Measurements from ENCODE around the gene ADGRB2.
A peak's percentile ranks its signal among the peaks of the same experiment; 100 is the strongest.

The ADGRB2 gene

DNA sequence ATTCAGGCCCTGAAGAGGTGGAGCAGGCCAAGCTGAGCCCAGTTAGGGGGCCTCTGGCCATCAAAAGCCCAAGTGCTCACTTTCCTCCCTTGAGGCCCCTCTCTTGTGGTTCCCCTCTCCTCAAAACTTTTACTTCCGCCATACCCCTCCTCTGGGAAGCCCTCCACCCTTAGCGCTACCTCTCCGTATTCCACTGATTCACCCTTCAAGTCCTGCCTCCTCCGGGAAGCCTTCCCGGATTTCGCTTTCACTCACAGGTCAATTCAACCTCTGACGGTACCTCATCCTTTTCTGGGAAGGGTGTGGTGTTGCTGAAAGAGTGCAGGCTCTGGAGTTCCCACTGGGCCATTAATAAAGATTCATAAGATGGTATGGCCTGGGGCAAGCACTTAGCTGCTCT, 32.6 kb upstream of the ADGRB2 start:
- POLR2A ChIA-PET: no interaction called here
- TF ChIP-seq, protein P1, sequence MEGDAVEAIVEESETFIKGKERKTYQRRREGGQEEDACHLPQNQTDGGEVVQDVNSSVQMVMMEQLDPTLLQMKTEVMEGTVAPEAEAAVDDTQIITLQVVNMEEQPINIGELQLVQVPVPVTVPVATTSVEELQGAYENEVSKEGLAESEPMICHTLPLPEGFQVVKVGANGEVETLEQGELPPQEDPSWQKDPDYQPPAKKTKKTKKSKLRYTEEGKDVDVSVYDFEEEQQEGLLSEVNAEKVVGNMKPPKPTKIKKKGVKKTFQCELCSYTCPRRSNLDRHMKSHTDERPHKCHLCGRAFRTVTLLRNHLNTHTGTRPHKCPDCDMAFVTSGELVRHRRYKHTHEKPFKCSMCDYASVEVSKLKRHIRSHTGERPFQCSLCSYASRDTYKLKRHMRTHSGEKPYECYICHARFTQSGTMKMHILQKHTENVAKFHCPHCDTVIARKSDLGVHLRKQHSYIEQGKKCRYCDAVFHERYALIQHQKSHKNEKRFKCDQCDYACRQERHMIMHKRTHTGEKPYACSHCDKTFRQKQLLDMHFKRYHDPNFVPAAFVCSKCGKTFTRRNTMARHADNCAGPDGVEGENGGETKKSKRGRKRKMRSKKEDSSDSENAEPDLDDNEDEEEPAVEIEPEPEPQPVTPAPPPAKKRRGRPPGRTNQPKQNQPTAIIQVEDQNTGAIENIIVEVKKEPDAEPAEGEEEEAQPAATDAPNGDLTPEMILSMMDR (IDR thresholded peaks at IDR 0.05; ENCODE audit: insufficient read depth, low read length, missing control alignments): no peak
- CTCF ChIA-PET: interaction anchor here (0.7 to 6.1 kb wide), 6 partner anchors 8 to 167 kb away, joined by 3 to 63 read pairs (median 5); partner anchors contain the start of gene PTP4A2
- no peak for DNase-seq (ENCODE audit: low read depth, low spot score)
- H3K4me3 ChIP-seq (ENCODE audit: low read depth, low read length): peak overlapping the region; percentile 93

DNA sequence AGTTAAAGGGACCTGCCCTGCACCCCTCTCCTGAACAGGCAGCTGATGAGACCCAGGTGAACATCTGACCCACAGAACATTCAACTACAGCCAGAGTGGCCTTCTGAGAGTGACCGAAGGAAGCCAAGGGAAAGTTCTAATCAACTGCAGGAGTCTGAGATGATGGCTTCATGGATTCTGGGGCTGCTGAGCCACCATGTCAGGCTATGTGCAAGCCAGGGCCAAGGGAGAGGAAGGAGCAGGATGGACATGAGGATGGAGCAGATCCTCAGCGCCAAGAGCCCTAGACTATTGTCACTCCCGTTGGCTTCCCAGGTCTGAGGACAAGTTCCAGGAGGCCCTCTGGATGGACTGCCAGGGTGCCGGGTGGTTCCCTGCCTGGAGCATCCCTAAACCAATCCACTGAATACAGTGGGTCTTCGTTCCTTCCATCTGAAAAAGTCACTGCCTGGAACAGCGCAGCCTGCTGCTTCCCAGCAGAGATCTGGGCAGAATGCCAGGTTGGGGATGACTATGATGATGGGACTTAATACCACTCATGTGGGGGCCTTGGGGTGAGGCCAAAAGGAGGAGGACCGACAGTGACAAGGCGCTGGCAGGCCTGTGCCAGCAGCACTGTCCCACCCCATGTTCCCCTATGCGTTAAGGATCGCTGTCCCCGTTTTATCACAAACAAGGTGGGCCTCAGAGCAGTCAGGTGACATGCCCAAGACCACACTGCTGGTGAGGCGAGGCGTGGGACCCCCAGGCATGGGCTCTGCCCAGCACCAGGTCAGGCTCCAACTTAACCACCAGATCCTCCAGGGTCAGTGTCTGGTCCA, 31.9 kb upstream of the ADGRB2 start:
- CTCF ChIA-PET: interaction anchor here (1.3 to 2.0 kb wide), 3 partner anchors 20 to 168 kb away, joined by 3 to 7 read pairs (median 6); partner anchors contain the start of gene SPOCD1
- peak overlapping the region; percentile 93 for H3K4me3 ChIP-seq (ENCODE audit: low read depth, low read length)
- peak; percentile 61 for DNase-seq (ENCODE audit: low read depth, low spot score)
- TF ChIP-seq, protein P1 (IDR thresholded peaks at IDR 0.05; ENCODE audit: insufficient read depth, low read length, missing control alignments): peak; percentile 4
- POLR2A ChIA-PET: no interaction called here

DNA sequence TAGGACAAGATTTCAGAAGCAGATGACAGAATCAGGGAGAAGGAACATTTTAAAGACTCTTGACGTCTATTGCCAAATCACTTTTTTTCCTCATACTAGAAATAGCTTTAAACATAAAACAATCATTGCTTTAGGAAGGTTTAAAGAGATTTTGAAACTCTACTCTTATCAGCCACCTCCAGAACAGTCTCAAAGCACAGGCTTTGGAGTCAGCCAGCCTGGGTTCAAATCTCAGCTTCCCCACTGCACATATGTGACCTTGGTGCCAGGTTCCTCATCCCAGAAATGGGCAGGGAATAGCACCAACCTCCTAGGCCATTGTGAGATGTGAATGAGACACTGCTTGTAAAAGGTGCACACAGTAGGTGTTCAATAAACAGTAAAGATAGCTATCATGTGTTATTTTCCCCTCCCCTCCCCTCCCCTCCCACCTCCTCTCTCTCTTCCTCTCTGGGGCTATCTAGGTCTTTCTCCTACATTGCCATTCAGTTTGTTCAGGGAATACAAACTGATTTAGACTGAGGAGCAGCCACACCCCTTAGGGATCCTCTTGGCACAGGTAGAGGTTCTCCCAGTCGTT, 31.0 kb upstream of the ADGRB2 start:
- POLR2A ChIA-PET: interaction anchor here (0.7 kb wide), 1 partner anchor 88 kb away, joined by 3 read pairs; no protein-coding TSS in a partner anchor
- CTCF ChIA-PET: interaction anchor here (0.5 to 2.0 kb wide), 4 partner anchors 21 to 169 kb away, joined by 3 to 7 read pairs (median 4); partner anchors contain the start of gene SPOCD1
- no peak for DNase-seq (ENCODE audit: low read depth, low spot score)
- TF ChIP-seq, protein P1 (IDR thresholded peaks at IDR 0.05; ENCODE audit: insufficient read depth, low read length, missing control alignments): no peak
- H3K4me3 ChIP-seq (ENCODE audit: low read depth, low read length): peak overlapping the region; percentile 93

DNA sequence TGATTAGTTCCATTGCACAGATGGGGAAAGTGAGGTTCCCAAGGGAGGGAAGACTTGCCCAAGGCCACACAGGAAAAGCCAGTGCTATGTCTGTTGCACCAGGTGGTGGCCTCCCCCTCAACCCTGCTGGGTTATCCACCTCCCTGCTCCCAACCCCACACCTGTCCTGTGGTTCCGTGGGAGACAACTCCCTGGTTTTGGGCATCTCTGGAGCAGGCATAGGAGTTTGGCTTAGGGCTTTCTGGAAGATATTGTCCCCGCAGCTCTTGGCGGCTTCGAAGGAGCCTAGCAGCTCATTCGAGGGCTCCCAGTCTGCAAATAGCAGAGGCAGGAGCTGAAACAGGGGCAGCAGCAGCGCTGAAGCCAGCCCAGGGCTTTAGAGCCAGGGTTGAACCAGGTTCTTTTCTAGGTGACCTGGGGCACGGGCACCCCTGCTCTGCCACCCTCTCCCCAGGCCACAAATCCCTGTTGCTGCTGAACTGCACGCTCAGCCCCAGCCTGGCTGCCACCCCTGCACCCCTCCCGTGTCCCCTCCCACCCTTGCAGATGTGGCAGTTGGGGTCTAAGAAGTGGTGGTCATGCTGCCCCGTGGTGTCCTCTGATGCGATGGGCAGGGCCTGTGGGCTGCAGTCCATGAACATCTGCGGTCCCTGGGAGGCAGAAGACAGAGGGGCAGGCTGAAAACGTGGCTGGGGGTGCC, 29.6 kb upstream of the ADGRB2 start:
- no peak for DNase-seq (ENCODE audit: low read depth, low spot score)
- H3K4me3 ChIP-seq (ENCODE audit: low read depth, low read length): no peak overlapping the region
- POLR2A ChIA-PET: no interaction called here
- CTCF ChIA-PET: interaction anchor here (1.3 kb wide), 1 partner anchor 164 kb away, joined by 3 read pairs; no protein-coding TSS in a partner anchor
- TF ChIP-seq, protein P1 (IDR thresholded peaks at IDR 0.05; ENCODE audit: insufficient read depth, low read length, missing control alignments): no peak

DNA sequence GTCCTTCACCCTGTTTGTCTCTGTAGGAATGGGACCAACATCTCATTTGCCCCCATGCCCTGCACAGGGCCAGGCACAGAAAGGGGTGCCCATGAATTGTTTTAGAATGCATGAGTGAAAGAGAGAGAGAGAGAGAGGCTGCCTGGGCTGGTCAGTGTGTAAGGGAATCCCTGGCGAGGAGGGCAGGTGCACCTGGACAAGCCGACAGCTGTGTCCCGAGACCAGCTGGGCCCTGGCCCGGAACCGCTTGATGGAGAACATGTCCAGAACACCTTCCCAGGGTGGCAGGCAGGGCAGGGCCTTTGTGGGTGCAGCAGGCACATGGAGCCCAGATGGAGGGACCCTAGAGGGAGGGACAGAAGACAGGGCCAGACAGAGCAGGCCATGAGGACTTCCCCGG, 28.9 kb upstream of the ADGRB2 start:
- TF ChIP-seq, protein P1 (IDR thresholded peaks at IDR 0.05; ENCODE audit: insufficient read depth, low read length, missing control alignments): no peak
- DNase-seq (ENCODE audit: low read depth, low spot score): no peak
- POLR2A ChIA-PET: no interaction called here
- no peak overlapping the region for H3K4me3 ChIP-seq (ENCODE audit: low read depth, low read length)
- CTCF ChIA-PET: interaction anchor here (1.4 kb wide), 1 partner anchor 76 kb away, joined by 3 read pairs; no protein-coding TSS in a partner anchor
